Measurements from ENCODE around the gene ELOB.

- no peak for TF ChIP-seq POLR2A (IDR thresholded peaks at IDR 0.05; ENCODE audit: low read depth, low read length)
- TF ChIP-seq POLR2AphosphoS5 (IDR thresholded peaks at IDR 0.05; ENCODE audit: low read depth, low read length): no peak
- TF ChIP-seq TAF1 (IDR thresholded peaks at IDR 0.05; ENCODE audit: borderline replicate concordance, low read depth, low read length): no peak
Measured at GRCh38 chr16:2798723-2799204, 21.7 kb upstream of the ELOB start.
